ENCODE measurements around the gene SCP2. TPM values are rescaled to one million over a fixed set of nuclear protein-coding genes. Genes with fewer than 3 reads are reported as not detected.
A peak's percentile ranks its signal among the peaks of the same experiment; 100 is the strongest.

Gene SCP2, protein sequence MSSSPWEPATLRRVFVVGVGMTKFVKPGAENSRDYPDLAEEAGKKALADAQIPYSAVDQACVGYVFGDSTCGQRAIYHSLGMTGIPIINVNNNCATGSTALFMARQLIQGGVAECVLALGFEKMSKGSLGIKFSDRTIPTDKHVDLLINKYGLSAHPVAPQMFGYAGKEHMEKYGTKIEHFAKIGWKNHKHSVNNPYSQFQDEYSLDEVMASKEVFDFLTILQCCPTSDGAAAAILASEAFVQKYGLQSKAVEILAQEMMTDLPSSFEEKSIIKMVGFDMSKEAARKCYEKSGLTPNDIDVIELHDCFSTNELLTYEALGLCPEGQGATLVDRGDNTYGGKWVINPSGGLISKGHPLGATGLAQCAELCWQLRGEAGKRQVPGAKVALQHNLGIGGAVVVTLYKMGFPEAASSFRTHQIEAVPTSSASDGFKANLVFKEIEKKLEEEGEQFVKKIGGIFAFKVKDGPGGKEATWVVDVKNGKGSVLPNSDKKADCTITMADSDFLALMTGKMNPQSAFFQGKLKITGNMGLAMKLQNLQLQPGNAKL
- total RNA-seq = 100 to 1,000 TPM; 124 to 241 TPM

DNA sequence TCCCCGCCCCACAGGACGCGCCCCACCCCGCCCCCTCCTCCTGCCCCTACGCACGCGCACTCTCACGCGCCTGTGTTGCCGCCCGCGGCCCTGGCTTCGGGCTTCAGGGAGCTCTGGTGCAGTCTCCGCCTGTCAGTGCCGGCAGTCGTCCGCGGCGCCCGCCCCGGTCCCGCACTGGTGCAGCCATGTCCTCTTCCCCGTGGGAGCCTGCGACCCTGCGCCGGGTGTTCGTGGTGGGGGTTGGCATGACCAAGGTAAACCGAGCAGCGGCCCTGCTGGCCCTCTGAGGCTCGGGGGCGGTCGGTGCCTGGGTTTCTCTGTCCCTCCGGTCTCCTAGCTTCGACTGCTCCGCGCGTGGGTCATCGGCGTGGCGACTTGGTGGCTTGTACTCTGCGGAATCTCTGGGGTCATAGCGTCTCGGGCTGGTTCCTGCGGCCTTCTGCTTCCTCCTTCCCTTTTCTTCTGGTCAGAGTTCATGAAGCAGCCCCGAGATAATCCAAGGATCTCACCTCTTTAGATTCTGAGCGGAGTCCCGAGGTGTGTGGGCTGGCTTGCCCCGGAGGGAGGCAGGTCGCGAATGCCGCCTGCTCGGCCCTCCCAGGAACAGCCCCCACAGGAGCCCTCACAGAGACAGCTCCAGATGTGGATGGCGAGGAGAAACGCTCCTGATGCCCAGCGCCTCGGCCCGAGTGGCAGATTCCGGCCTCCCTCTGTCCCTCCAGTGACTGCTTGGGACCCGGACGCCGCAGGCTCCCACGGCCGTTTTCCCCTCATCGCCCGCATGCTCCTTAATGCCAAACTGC is at the start of gene SCP2:
SCP2 (plus strand) TSS at position 65 of the 803 bp plus-strand sequence; CDS start at position 186, 121 bp downstream.
- no peaks in the 10 kb centered on the region for H3K27me3 ChIP-seq (replicated peaks; ENCODE audit: insufficient read depth)
- no peaks in the 10 kb centered on the region for H3K4me1 ChIP-seq (replicated peaks)
- intact Hi-C loops (cut with DNase I) = no loop called here
- WGBS = 0% methylated on average over 45 of the region's 65 CpGs
- no peaks in the 10 kb centered on the region for H3K36me3 ChIP-seq
- H3K4me3 ChIP-seq = peak within 1 kb of the TSS; percentile 64 to 72
- peak; percentile 78 for TF ChIP-seq POLR2A (IDR thresholded peaks at IDR 0.05)
- peak; percentile 60 for TF ChIP-seq POLR2AphosphoS5 (IDR thresholded peaks at IDR 0.05)
- TF ChIP-seq, protein P1, sequence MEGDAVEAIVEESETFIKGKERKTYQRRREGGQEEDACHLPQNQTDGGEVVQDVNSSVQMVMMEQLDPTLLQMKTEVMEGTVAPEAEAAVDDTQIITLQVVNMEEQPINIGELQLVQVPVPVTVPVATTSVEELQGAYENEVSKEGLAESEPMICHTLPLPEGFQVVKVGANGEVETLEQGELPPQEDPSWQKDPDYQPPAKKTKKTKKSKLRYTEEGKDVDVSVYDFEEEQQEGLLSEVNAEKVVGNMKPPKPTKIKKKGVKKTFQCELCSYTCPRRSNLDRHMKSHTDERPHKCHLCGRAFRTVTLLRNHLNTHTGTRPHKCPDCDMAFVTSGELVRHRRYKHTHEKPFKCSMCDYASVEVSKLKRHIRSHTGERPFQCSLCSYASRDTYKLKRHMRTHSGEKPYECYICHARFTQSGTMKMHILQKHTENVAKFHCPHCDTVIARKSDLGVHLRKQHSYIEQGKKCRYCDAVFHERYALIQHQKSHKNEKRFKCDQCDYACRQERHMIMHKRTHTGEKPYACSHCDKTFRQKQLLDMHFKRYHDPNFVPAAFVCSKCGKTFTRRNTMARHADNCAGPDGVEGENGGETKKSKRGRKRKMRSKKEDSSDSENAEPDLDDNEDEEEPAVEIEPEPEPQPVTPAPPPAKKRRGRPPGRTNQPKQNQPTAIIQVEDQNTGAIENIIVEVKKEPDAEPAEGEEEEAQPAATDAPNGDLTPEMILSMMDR (IDR thresholded peaks at IDR 0.05) = no peak
- peak; percentile 83 for DNase-seq (ENCODE audit: low spot score)
- H3K9me3 ChIP-seq = no peaks in the 10 kb centered on the region
- peak within 1 kb of the TSS; percentile 81 to 83 for H3K27ac ChIP-seq

DNA sequence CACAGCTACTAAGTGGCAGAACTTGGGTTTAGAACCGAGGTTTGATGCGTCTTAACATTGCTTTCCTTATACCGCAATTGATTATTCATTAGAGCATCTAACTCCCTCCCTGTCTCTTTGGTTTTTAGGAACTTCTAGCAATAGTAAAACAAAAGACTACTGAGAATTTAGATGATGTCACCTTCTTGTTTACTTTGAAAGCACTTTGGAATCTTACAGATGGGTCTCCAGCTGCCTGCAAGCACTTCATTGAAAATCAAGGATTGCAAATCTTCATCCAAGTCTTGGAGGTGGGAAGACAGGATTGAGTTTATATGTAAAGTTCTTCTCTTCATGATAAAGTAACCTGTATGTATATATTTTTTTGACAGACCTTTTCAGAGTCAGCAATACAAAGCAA is 49.5 kb upstream of the SCP2 start:
- Histone ChIP-seq H3K27ac (no peak overlapping the region), H3K36me3 (no peaks in the 10 kb centered on the region), H3K9me3 (no peaks in the 10 kb centered on the region), H3K4me3 (no peak overlapping the region), H3K4me1 (replicated peaks) (no peaks in the 10 kb centered on the region), H3K27me3 (replicated peaks; ENCODE audit: insufficient read depth) (no peaks in the 10 kb centered on the region)
- intact Hi-C loops (cut with DNase I) = no loop called here
- TF ChIP-seq POLR2A (IDR thresholded peaks at IDR 0.05) (no peak), POLR2AphosphoS5 (IDR thresholded peaks at IDR 0.05) (no peak)
- TF ChIP-seq, protein P1 (IDR thresholded peaks at IDR 0.05) = no peak
- no peak for DNase-seq (ENCODE audit: low spot score)
- 93% methylated on average over 3 of the region's 3 CpGs for WGBS

DNA sequence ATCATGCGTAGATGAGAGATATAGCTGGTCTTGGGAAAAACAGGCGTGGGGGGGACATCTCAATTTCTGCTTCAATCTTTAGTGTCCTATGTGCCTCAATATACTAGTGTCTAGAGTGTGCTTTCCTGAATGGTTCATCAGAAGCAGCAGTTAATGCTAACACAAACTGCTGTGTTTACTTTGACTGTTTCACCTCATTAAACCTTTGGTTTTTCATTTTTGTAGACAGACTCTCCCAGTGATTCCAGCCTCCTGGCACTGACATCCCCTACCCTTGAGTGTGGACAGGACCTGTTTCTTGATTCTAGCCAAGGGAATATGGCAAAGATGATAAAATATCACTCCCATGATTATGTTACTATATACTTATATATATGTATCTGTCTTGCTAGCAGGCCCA is 46.9 kb upstream of the SCP2 start:
- no peak for DNase-seq (ENCODE audit: low spot score)
- Histone ChIP-seq H3K27ac (peak overlapping the region; percentile 32 to 54), H3K36me3 (no peaks in the 10 kb centered on the region), H3K4me1 (replicated peaks) (no peaks in the 10 kb centered on the region), H3K4me3 (no peak overlapping the region), H3K9me3 (no peaks in the 10 kb centered on the region), H3K27me3 (replicated peaks; ENCODE audit: insufficient read depth) (no peaks in the 10 kb centered on the region)
- 84% methylated on average over 2 of the region's 2 CpGs for whole genome bisulfite sequencing
- intact Hi-C loops (cut with DNase I) = no loop called here
- TF ChIP-seq POLR2AphosphoS5 (IDR thresholded peaks at IDR 0.05) = peak; percentile 51
- TF ChIP-seq, protein P1 (IDR thresholded peaks at IDR 0.05) = no peak

DNA sequence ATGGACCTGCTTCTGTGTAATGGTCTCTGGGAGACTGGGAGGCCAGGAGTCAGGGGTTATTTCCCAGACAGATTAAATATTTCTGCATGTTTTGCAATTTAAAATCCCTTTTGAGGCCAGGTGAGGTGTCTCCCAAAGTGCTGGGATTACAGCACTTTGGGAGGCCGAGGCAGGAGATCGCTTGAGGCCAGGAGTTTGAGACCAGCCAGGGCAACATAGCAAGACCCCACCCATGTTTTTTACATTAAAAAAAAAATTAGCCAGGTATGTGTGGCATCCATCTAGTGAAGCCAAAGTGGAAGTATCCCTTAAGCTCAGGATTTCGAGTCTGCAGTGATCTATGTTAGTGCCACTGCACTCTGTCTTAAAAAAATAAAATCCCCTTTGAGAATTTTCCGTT is 39.6 kb upstream of the SCP2 start:
- H3K9me3 ChIP-seq = no peaks in the 10 kb centered on the region
- intact Hi-C loops (cut with DNase I) = no loop called here
- H3K27me3 ChIP-seq (replicated peaks; ENCODE audit: insufficient read depth) = no peaks in the 10 kb centered on the region
- no peaks in the 10 kb centered on the region for H3K36me3 ChIP-seq
- TF ChIP-seq POLR2AphosphoS5 (IDR thresholded peaks at IDR 0.05) (no peak), POLR2A (IDR thresholded peaks at IDR 0.05) (no peak)
- TF ChIP-seq, protein P1 (IDR thresholded peaks at IDR 0.05) = no peak
- DNase-seq (ENCODE audit: low spot score) = no peak
- no peak overlapping the region for H3K4me3 ChIP-seq
- WGBS = 78% methylated on average over 4 of the region's 4 CpGs
- H3K27ac ChIP-seq = no peak overlapping the region
- H3K4me1 ChIP-seq (replicated peaks) = no peaks in the 10 kb centered on the region
